ENCODE data around the gene PRKN.

The PRKN gene

GRCh38 chr6:162618448-162619002 is 109.0 kb downstream of the PRKN start:
- DNase-seq (ENCODE audit: low read depth in 2 of 2): no peak

GRCh38 chr6:162615016-162615705 is 112.4 kb downstream of the PRKN start:
- no peak for DNase-seq (ENCODE audit: low read depth in 2 of 2)

- no peak for DNase-seq (ENCODE audit: low read depth in 2 of 2)
Measured at GRCh38 chr6:162613310-162613709, 114.3 kb downstream of the PRKN start.

GRCh38 chr6:162612613-162613012 is 115.0 kb downstream of the PRKN start:
- no peak for DNase-seq (ENCODE audit: low read depth in 2 of 2)

GRCh38 chr6:162610351-162610750 is 117.2 kb downstream of the PRKN start:
- DNase-seq (ENCODE audit: low read depth in 2 of 2): no peak

- no peak for DNase-seq (ENCODE audit: low read depth in 2 of 2)
Measured at GRCh38 chr6:162605881-162606280, 121.7 kb downstream of the PRKN start.

GRCh38 chr6:162603231-162604015 is 124.1 kb downstream of the PRKN start:
- no peak for DNase-seq (ENCODE audit: low read depth in 2 of 2)

GRCh38 chr6:162602759-162603158 is 124.8 kb downstream of the PRKN start:
- DNase-seq (ENCODE audit: low read depth in 2 of 2): no peak

GRCh38 chr6:162596676-162597075 is 130.9 kb downstream of the PRKN start:
- DNase-seq (ENCODE audit: low read depth in 2 of 2): no peak

- no peak for DNase-seq (ENCODE audit: low read depth in 2 of 2)
Measured at GRCh38 chr6:162591517-162591916, 136.0 kb downstream of the PRKN start.

- no peak for DNase-seq (ENCODE audit: low read depth in 2 of 2)
Measured at GRCh38 chr6:162581988-162582780, 145.4 kb downstream of the PRKN start.

- no peak for DNase-seq (ENCODE audit: low read depth in 2 of 2)
Measured at GRCh38 chr6:162580619-162581018, 146.9 kb downstream of the PRKN start.

GRCh38 chr6:162576016-162576415 is 151.6 kb downstream of the PRKN start:
- no peak for DNase-seq (ENCODE audit: low read depth in 2 of 2)

GRCh38 chr6:162572240-162572639 is 155.3 kb downstream of the PRKN start:
- no peak for DNase-seq (ENCODE audit: low read depth in 2 of 2)

GRCh38 chr6:162568266-162568665 is 159.3 kb downstream of the PRKN start:
- no peak for DNase-seq (ENCODE audit: low read depth in 2 of 2)

GRCh38 chr6:162562041-162562440 is 165.5 kb downstream of the PRKN start:
- no peak for DNase-seq (ENCODE audit: low read depth in 2 of 2)

- no peak for DNase-seq (ENCODE audit: low read depth in 2 of 2)
Measured at GRCh38 chr6:162560891-162561290, 166.7 kb downstream of the PRKN start.

GRCh38 chr6:162554531-162554930 is 173.0 kb downstream of the PRKN start:
- DNase-seq (ENCODE audit: low read depth in 2 of 2): no peak

GRCh38 chr6:162546905-162547304 is 180.7 kb downstream of the PRKN start:
- DNase-seq (ENCODE audit: low read depth in 2 of 2): no peak

GRCh38 chr6:162543221-162543620 is 184.3 kb downstream of the PRKN start:
- no peak for DNase-seq (ENCODE audit: low read depth in 2 of 2)

- DNase-seq (ENCODE audit: low read depth in 2 of 2): no peak
Measured at GRCh38 chr6:162541019-162541601, 186.5 kb downstream of the PRKN start.

- DNase-seq (ENCODE audit: low read depth in 2 of 2): no peak
Measured at GRCh38 chr6:162539321-162539720, 188.2 kb downstream of the PRKN start.

Measured in stimulated activated CD4-positive, alpha-beta T cell treated with anti-CD3 and anti-CD28 coated beads, Interleukin-1b, Interleukin-23, amount 100 ng/mL, for 1 hour (primary cell).